ENCODE measurements around the gene CIRBP. TPM values are rescaled to one million over a fixed set of nuclear protein-coding genes. Genes with fewer than 3 reads are reported as not detected.

CIRBP gene
- total and polyA plus RNA-seq, 2 of the 13 experiments (the other 11 are each of a cell fraction or from before 2014, with no cell fraction given): 133 to 140 TPM

DNA sequence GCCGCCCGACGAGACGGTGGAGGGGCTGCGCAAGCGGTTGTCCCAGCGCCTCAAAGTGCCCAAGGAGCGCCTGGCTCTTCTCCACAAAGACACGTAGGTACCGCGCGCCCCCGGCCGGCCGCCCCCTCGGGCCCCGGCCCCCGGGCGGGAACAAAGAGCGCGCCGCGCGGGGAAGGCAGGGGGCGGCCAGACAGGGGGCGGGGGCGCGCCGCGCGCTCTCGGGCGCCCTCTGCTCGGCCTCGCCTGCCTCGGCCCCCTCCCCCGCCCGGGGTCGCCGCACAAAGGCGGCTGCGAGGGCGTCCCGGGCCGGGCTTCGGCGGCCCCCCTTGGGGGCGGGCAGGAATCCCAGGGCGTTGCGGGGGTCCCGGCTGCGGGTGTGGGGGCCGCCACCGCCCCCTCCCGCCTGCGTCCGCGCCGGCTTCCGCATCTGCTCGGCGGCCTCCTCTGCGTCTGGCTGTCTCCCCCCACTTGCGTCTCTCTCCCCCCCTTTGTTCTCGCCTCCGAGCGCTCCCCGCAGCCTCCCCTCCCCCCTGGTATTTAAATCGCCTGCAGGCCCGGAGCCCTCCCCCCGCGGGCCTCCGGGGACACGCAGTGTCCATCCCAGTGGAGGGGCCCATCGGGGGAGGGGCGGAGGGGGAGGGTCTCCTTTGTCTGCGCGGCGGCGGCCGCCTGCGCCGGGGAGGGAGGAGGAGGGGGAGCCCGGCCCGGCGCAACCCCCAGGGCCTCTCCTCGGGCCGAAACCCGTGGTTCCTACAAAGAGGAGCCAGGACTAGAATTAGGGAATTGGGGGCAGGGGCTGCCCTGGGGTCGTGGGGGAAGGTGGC lies 18.5 kb upstream of the CIRBP start (continued):
- TF ChIP-seq SOX13 (IDR thresholded peaks at IDR 0.05): no peak
- peak in 1 of 2 experiments; percentile 78; a peak in 2 of 4 replicates for TF ChIP-seq SOX13 (CRISPR knock-in tag; conservative IDR thresholded peaks at IDR 0.05 in 1 of 2, IDR thresholded peaks at IDR 0.05 in 1 of 2)
- no peak for TF ChIP-seq IKZF4 (CRISPR knock-in tag; IDR thresholded peaks at IDR 0.05; ENCODE audit: borderline replicate concordance, low read depth, not compliant biosample characterization)
- no peak for TF ChIP-seq ZNF143 (CRISPR knock-in tag; IDR thresholded peaks at IDR 0.05)
- TF ChIP-seq, protein P1, sequence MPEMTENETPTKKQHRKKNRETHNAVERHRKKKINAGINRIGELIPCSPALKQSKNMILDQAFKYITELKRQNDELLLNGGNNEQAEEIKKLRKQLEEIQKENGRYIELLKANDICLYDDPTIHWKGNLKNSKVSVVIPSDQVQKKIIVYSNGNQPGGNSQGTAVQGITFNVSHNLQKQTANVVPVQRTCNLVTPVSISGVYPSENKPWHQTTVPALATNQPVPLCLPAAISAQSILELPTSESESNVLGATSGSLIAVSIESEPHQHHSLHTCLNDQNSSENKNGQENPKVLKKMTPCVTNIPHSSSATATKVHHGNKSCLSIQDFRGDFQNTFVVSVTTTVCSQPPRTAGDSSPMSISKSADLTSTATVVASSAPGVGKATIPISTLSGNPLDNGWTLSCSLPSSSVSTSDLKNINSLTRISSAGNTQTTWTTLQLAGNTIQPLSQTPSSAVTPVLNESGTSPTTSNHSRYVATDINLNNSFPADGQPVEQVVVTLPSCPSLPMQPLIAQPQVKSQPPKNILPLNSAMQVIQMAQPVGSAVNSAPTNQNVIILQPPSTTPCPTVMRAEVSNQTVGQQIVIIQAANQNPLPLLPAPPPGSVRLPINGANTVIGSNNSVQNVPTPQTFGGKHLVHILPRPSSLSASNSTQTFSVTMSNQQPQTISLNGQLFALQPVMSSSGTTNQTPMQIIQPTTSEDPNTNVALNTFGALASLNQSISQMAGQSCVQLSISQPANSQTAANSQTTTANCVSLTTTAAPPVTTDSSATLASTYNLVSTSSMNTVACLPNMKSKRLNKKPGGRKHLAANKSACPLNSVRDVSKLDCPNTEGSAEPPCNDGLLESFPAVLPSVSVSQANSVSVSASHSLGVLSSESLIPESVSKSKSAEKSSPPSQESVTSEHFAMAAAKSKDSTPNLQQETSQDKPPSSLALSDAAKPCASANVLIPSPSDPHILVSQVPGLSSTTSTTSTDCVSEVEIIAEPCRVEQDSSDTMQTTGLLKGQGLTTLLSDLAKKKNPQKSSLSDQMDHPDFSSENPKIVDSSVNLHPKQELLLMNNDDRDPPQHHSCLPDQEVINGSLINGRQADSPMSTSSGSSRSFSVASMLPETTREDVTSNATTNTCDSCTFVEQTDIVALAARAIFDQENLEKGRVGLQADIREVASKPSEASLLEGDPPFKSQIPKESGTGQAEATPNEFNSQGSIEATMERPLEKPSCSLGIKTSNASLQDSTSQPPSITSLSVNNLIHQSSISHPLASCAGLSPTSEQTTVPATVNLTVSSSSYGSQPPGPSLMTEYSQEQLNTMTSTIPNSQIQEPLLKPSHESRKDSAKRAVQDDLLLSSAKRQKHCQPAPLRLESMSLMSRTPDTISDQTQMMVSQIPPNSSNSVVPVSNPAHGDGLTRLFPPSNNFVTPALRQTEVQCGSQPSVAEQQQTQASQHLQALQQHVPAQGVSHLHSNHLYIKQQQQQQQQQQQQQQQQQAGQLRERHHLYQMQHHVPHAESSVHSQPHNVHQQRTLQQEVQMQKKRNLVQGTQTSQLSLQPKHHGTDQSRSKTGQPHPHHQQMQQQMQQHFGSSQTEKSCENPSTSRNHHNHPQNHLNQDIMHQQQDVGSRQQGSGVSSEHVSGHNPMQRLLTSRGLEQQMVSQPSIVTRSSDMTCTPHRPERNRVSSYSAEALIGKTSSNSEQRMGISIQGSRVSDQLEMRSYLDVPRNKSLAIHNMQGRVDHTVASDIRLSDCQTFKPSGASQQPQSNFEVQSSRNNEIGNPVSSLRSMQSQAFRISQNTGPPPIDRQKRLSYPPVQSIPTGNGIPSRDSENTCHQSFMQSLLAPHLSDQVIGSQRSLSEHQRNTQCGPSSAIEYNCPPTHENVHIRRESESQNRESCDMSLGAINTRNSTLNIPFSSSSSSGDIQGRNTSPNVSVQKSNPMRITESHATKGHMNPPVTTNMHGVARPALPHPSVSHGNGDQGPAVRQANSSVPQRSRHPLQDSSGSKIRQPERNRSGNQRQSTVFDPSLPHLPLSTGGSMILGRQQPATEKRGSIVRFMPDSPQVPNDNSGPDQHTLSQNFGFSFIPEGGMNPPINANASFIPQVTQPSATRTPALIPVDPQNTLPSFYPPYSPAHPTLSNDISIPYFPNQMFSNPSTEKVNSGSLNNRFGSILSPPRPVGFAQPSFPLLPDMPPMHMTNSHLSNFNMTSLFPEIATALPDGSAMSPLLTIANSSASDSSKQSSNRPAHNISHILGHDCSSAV (CRISPR knock-in tag; IDR thresholded peaks at IDR 0.05; ENCODE audit: borderline replicate concordance): no peak
- TF ChIP-seq CCDC6 (CRISPR knock-in tag; IDR thresholded peaks at IDR 0.05): no peak
- no peak for TF ChIP-seq ZNF629 (CRISPR knock-in tag; conservative IDR thresholded peaks at IDR 0.05)
- TF ChIP-seq SALL1 (CRISPR knock-in tag; IDR thresholded peaks at IDR 0.05): no peak

Data from HepG2 (cell line).